Heart left ventricle (tissue), 13 donors: Measurements from ENCODE around the gene CCDC170.

Experiments
- CTCF ChIP-seq, 12 donors: fragments of 200-600 bp; sonication (generic) in 4 of 12; IDR thresholded peaks; one replicate each; pipeline versions ENCODE4 v1.5.0 to v1.8.0; 2018 to 2022; ENCODE audit warnings: antibody characterized with exemption in 12 of 12, mild to moderate bottlenecking in 5 of 12
- POLR2A ChIP-seq, 2 donors: fragments of 450-650 bp; IDR thresholded peaks; one replicate each; pipeline ENCODE4 v1.6.1; 2017; ENCODE audit warnings: antibody characterized with exemption in 2 of 2, mild to moderate bottlenecking in 2 of 2, moderate library complexity in 2 of 2
- donor health status: ischemic (EF 13 %, LVEDD 7.1; RV severe dilation, severe dysfunction).
- donor health status: DM: no; HTN: yes; CAD: no.
- donor health status: DM: no; HTN: no; CAD: no.
- donor health status: ischemic (EF 25% LVEDD 6.9; RV normal size, moderate dysfunction).
- donor health status: ischemic (EF 25% LVEDD 5.7; RV mildly dilated, moderate dysfunction).
- donor health status: ischemic (EF 35%, LVEDD 5.7; RV mildly dilated, moderate dysfunction).
- donor health status: nonischemic (EF 11% LVEDD 7.7; RV severe dilation, severe dysfunction).
- donor health status: DM: yes; HTN: yes; CAD: no.
- donor health status: PGD.
- donor health status: ischemic (EF 29% LVEDD 5.4; RV normal size, mild dysfunction).
- donor health status: nonischemic (EF 23%, LVEDD 6.1; RV moderate dilation, normal function).

GRCh38 chr6:151494936-151495320 is 1.1 kb downstream of the CCDC170 start:
- TF ChIP-seq POLR2A (IDR thresholded peaks at IDR 0.05) (no peak), CTCF (IDR thresholded peaks at IDR 0.05) (no peak)
